DND-41 (cell line): Measurements from ENCODE around the gene THRSP.

ENCODE experiments used
- CTCF ChIP-seq: IDR thresholded peaks from 2 replicates; pipeline ENCODE4 v1.5.1; 2012; ENCODE audit warnings: borderline replicate concordance, low read length, moderate library complexity, mild to moderate bottlenecking; ENCODE audit not compliant: poor library complexity, severe bottlenecking; ENCODE audit errors: extremely low read depth
- EZH2 ChIP-seq: IDR thresholded peaks from 3 replicates; pipeline ENCODE4 v1.6.1; 2012; ENCODE audit warnings: borderline replicate concordance, low read depth, mild to moderate bottlenecking, moderate library complexity, low read length, inconsistent platforms; ENCODE audit not compliant: severe bottlenecking

- TF ChIP-seq CTCF (no peak), EZH2 (no peak)
Observed at GRCh38 chr11:78033040-78033439, 30.6 kb upstream of the THRSP start.
